GM19351 (cell line): Measurements from ENCODE around the gene BOD1L1.

Source experiments
- ATAC-seq: cut with Tn5 transposase; IDR thresholded peaks from one replicate; pipeline ENCODE4 v1.9.1; 2021; ENCODE audit warnings: mild to moderate bottlenecking, moderate library complexity; ENCODE audit not compliant: unreplicated experiment

BOD1L1 gene

GRCh38 chr4:13627606-13628311 is at the start of gene BOD1L1:
Gene BOD1L1 (minus strand): TSS chr4:13627725. CDS start chr4:13627587, 138 bp downstream.
- ATAC-seq: peak; percentile 88

GRCh38 chr4:13674971-13675370 is 47.4 kb upstream of the BOD1L1 start:
- ATAC-seq: no peak

GRCh38 chr4:13673167-13673566 is 45.6 kb upstream of the BOD1L1 start:
- no peak for ATAC-seq

GRCh38 chr4:13670456-13671160 is 43.1 kb upstream of the BOD1L1 start:
- ATAC-seq: no peak

- no peak for ATAC-seq
These were observed 38.5 kb upstream of the BOD1L1 start for GRCh38 chr4:13665701-13666660.

GRCh38 chr4:13659341-13660070 is 32.0 kb upstream of the BOD1L1 start:
- no peak for ATAC-seq

- ATAC-seq: peak; percentile 37
These were observed 29.3 kb upstream of the BOD1L1 start for GRCh38 chr4:13656569-13657405.

- peak; percentile 91 for ATAC-seq
These were observed 26.8 kb upstream of the BOD1L1 start for GRCh38 chr4:13654162-13654797.

GRCh38 chr4:13653766-13654161 is 26.2 kb upstream of the BOD1L1 start:
- no peak for ATAC-seq

GRCh38 chr4:13647031-13647430 is 19.5 kb upstream of the BOD1L1 start:
- no peak for ATAC-seq

GRCh38 chr4:13645075-13645474 is 17.6 kb upstream of the BOD1L1 start:
- ATAC-seq: no peak

GRCh38 chr4:13642170-13642950 is 14.8 kb upstream of the BOD1L1 start:
- ATAC-seq: no peak

GRCh38 chr4:13641084-13641483 is 13.6 kb upstream of the BOD1L1 start:
- no peak for ATAC-seq

- no peak for ATAC-seq
These were observed 12.8 kb upstream of the BOD1L1 start for GRCh38 chr4:13640149-13640940.

GRCh38 chr4:13635286-13635799 is 7.8 kb upstream of the BOD1L1 start:
- ATAC-seq: no peak

GRCh38 chr4:13633671-13634070 is 6.1 kb upstream of the BOD1L1 start:
- no peak for ATAC-seq

GRCh38 chr4:13627178-13627605 is 333 bp downstream of the BOD1L1 start:
- ATAC-seq: peak; percentile 49
